ENCODE measurements around the gene GRAMD1A.
A peak's percentile ranks its signal among the peaks of the same experiment; 100 is the strongest.

The GRAMD1A gene

GRCh38 chr19:35055715-35056179 is 55.6 kb downstream of the GRAMD1A start:
- DNase-seq (ENCODE audit: low spot score) = no peak

GRCh38 chr19:35056513-35057063 is 56.5 kb downstream of the GRAMD1A start:
- no peak for DNase-seq (ENCODE audit: low spot score)

GRCh38 chr19:35058370-35058769 is 58.2 kb downstream of the GRAMD1A start:
- DNase-seq (ENCODE audit: low spot score) = no peak

- DNase-seq (ENCODE audit: low spot score) = no peak
Measured at GRCh38 chr19:35059006-35059798, 59.1 kb downstream of the GRAMD1A start.

GRCh38 chr19:35059799-35060091 is 59.6 kb downstream of the GRAMD1A start:
- DNase-seq (ENCODE audit: low spot score) = no peak

- DNase-seq (ENCODE audit: low spot score) = no peak
Measured at GRCh38 chr19:35060160-35060855, 60.2 kb downstream of the GRAMD1A start.

GRCh38 chr19:35061583-35062373 is 61.7 kb downstream of the GRAMD1A start:
- DNase-seq (ENCODE audit: low spot score) = no peak

GRCh38 chr19:35062942-35063341 is 62.8 kb downstream of the GRAMD1A start:
- DNase-seq (ENCODE audit: low spot score) = no peak

- DNase-seq (ENCODE audit: low spot score) = no peak
Measured at GRCh38 chr19:35063940-35064818, 64.1 kb downstream of the GRAMD1A start.

GRCh38 chr19:35065574-35065973 is 65.5 kb downstream of the GRAMD1A start:
- DNase-seq (ENCODE audit: low spot score) = no peak

GRCh38 chr19:35066121-35066520 is 66.0 kb downstream of the GRAMD1A start:
- DNase-seq (ENCODE audit: low spot score) = no peak

GRCh38 chr19:35066691-35067563 is 66.8 kb downstream of the GRAMD1A start:
- peak; percentile 82 for DNase-seq (ENCODE audit: low spot score)

- DNase-seq (ENCODE audit: low spot score) = no peak
Measured at GRCh38 chr19:35068941-35069634, 69.0 kb downstream of the GRAMD1A start.

GRCh38 chr19:35069696-35070095 is 69.6 kb downstream of the GRAMD1A start:
- DNase-seq (ENCODE audit: low spot score) = no peak

- no peak for DNase-seq (ENCODE audit: low spot score)
Measured at GRCh38 chr19:35070471-35070870, 70.3 kb downstream of the GRAMD1A start.

GRCh38 chr19:35073516-35073915 is 73.4 kb downstream of the GRAMD1A start:
- DNase-seq (ENCODE audit: low spot score) = no peak

- no peak for DNase-seq (ENCODE audit: low spot score)
Measured at GRCh38 chr19:35073941-35074340, 73.8 kb downstream of the GRAMD1A start.

- no peak for DNase-seq (ENCODE audit: low spot score)
Measured at GRCh38 chr19:35074426-35075201, 74.5 kb downstream of the GRAMD1A start.
